ENCODE measurements around the gene C17orf58.
"Not testable (repeated sequence)": the region's sequence is repeated elsewhere in the genome, so short reads cannot be mapped to it uniquely, and the experiment has no call there.

GRCh38 chr17:67960276-67960675 lies 36.0 kb downstream of the C17orf58 start:
- not testable (repeated sequence) for TF ChIP-seq EZH2 (IDR thresholded peaks at IDR 0.05); POLR2AphosphoS5 (IDR thresholded peaks at IDR 0.05; ENCODE audit: borderline replicate concordance, low read depth, low read length); FOXP2 (optimal IDR thresholded peaks at IDR 0.05; ENCODE audit: control extremely low read depth, extremely low read length, insufficient read depth)
